NCI-H524 (cell line): ENCODE data around the gene DAPK1.

Experiments used
- DNase-seq, 2 experiments: peaks; one replicate each; lab custom pipeline; 2025; lab: John Stamatoyannopoulos, UW

DAPK1 gene

DNA sequence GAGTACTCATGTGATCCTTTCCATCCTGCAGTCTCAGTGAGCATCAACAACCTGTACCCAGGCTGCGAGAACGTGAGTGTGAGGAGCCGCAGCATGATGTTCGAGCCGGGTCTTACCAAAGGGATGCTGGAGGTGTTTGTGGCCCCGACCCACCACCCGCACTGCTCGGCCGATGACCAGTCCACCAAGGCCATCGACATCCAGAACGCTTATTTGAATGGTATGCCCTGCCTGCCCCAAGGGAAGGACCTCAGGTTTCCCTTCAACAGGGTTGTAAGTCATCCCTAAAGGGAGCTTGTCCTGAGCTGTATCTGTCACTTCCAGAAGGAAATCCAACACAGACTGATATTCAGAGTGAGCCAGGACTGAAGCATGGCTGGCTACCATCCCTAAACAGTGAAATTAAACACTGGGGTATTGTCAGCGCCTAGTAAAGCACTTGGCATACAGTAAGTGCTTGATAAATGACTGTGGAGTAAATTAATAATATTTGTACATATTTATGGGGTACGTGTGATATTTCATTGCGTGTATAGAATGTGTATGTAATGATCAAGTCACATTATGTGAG is 188.9 kb downstream of the DAPK1 start:
- no peak for DNase-seq

GRCh38 chr9:87687207-87687606 is 189.5 kb downstream of the DAPK1 start:
- no peak for DNase-seq

DNA sequence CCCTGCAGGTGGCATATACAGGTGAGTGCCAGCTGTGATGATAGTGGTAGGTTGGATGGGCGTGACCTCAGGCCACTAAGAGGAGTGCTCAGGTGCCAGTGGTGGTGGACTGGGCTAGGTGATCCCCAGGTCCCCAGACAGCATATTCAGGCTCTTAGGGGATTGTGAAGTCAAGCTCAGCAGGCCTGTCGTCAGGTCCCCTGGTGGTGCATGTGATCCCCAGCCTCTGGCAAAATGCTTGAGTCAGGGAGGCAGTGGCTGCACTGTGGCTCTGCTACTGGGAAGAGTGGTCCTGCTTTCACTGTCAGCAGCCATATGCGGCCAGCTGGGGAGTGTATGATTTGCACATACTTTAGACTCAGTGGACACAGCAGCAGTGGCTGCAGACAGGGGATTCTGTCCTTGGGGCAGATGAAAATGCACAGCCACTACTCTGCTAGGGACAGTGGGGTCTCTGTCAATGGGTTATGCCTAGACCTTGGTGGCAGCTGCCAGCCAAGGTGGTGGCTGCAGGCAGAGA is 196.6 kb downstream of the DAPK1 start:
- no peak for DNase-seq

- no peak for DNase-seq
Measured at GRCh38 chr9:87695523-87695922, 197.9 kb downstream of the DAPK1 start.

GRCh38 chr9:87696641-87697040 is 199.0 kb downstream of the DAPK1 start:
- no peak for DNase-seq

GRCh38 chr9:87698069-87698809 is 200.6 kb downstream of the DAPK1 start:
- no peak for DNase-seq

DNA sequence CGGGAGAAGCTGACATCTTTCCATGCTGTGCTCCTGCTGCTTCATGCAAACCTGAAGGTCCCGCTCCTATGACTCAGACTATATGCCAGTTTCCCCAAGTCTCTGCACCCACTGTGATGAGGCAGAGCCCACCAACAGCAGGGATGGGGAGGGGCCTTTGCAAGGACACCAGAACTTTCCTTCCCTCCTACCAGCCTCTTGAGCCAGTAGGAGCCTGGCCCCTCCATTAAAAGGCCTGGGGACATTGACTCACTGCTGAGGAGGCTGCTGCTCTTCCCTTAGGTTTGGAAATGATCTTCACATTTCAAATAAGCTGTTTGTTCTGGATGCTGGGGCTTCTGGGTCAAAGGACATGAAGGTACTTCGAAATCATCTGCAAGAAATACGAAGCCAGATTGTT is 202.2 kb downstream of the DAPK1 start:
- DNase-seq = no peak

DNA sequence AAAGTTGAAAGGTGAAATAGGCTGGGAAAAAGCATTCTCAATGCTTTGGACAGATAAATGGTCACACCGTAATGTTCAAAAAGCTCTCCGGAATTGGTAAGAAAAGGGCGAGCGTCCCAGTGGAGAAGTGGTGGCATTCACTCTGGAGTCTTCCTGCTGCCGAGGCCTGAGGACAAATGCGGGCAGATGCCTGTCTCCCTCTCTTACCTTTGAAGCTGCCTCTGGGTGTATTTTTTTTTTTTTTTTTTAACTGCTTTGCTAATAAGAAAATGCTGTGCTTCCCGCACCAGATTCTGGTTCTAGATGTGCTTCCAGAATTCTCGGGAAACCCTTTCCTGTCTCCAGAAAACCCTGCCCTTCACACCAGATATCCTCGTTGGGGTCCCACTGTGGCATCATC is 203.8 kb downstream of the DAPK1 start:
- DNase-seq = no peak

DNA sequence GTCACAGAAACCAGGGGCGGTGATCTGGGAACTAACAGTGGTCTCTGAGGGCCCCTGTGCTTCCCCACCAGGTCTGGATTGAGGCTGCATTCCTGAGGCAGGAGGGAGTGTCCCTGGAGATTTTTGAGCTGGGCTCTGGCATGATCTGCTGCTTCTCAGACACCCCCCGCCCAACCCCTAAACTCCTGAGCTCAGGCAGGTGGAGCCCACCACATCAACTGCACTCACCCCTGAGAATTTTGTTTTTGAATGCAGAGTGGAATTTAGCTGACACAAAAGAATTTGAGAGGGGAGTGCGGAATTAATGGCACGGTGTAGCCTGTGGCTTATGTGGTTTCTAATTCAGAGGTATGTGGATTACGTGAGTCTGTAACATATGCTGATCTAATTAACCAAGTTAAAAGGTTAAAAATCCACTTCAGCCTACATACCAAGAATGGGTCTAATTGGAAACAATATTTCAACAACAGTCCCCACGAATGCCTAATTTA is 204.3 kb downstream of the DAPK1 start:
- DNase-seq = no peak

GRCh38 chr9:87702921-87703320 is 205.3 kb downstream of the DAPK1 start:
- no peak for DNase-seq

GRCh38 chr9:87703636-87704276 is 206.1 kb downstream of the DAPK1 start:
- no peak for DNase-seq

- no peak for DNase-seq
Measured at GRCh38 chr9:87704342-87704741, 206.7 kb downstream of the DAPK1 start.

DNA sequence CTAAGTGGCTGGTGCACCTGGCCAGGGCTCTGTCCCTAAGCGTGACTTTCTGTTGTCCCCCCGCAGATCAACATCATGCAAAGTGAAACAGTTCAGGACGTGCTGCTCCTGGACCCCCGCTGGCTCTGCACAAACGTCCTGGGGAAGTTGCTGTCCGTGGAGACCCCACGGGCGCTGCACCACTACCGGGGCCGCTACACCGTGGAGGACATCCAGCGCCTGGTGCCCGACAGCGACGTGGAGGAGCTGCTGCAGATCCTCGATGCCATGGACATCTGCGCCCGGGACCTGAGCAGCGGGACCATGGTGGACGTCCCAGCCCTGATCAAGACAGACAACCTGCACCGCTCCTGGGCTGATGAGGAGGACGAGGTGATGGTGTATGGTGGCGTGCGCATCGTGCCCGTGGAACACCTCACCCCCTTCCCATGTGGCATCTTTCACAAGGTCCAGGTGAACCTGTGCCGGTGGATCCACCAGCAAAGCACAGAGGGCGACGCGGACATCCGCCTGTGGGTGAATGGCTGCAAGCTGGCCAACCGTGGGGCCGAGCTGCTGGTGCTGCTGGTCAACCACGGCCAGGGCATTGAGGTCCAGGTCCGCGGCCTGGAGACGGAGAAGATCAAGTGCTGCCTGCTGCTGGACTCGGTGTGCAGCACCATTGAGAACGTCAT is 208.5 kb downstream of the DAPK1 start:
- DNase-seq = no peak

- no peak for DNase-seq
Measured at GRCh38 chr9:87707805-87708506, 210.3 kb downstream of the DAPK1 start.

- no peak for DNase-seq
Measured at GRCh38 chr9:87708546-87708945, 210.9 kb downstream of the DAPK1 start.

DNA sequence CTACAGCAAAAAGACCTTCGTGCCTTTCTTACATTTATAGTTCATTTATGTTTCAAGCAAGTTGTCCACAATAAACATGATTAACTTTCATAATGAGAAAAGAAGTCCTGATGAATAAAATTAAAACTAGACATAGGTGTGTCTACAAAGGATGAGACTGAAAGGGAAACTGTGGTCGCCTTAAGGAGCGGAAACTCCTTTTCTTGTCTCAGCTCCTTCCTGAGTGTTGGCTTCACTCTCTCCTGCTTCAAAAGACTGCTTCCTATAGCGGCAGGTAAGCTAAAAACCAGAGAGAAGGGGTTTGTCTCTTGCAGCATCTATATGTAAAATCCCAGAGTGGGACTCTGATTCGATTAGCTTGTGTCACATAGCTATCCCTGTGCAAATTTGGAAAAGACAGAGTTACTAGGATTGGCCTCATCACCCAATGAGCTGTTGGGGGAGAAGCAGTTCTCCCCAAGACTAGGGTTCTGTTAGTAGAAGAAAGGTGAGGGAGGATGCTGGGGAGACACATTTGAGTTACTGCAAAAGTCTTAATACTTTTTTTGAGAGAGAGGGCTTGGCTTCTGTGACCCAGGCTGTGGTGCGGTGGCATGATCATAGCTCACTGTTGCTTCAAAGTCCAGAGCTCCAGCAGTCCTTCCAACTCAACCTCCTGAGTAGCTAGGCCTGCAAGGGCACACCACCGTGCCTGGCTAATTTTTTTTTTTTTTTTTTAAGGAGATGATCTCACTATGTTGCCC is 211.5 kb downstream of the DAPK1 start:
- no peak for DNase-seq

- no peak for DNase-seq
Measured at GRCh38 chr9:87710443-87710842, 212.8 kb downstream of the DAPK1 start.

DNA sequence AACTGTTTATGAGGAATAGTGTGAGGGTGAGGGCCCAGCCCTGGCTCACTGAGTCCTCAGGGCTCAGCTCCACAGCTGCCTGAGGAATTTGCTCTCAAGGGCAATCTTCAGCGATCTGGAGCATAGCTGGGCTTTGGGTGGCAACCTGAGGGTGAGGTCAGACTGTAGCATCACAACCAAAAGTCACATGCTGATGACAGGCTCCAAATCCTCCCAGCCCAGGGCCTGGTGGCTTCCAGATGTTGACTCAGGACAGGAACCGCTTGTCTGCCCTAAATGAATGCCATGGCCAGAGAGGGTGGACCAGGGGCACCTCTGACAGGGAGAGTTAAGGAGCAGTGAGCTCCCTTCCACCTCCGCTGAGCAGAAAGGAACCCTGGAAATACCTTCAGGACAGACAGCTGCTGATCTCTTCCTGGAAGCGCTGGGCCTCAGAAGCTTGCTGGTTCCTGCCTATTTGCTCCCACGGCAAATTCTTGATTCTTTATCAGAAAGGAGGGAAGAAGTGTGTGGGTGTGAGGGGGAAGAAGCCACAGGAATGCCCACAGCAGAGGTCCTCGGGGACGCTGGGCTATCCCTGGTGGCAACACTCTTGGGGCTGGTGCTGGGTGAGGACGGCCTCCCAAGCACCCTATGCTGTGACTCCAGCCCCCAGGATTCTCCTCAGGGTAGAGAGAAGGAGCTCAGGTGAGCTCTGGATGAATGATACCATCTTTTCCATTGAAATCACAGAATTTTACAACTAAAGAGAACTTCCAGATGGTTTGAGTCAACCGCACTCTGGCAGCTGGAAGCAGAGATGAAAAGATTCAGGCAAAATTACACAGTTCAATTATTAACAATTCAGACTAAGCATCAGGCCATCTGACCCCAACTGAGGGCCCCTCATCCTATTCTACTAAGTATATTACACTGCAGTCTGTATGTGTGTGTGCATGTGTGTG is 214.5 kb downstream of the DAPK1 start:
- no peak for DNase-seq

GRCh38 chr9:87712801-87713277 is 215.2 kb downstream of the DAPK1 start:
- no peak for DNase-seq
